H1 (cell line): ENCODE measurements around the gene FOXD3. TPM values are rescaled to one million over a fixed set of nuclear protein-coding genes. Genes with fewer than 3 reads are reported as not detected.

Experiments
- CTCF ChIA-PET: fragments of 300-600 bp; sonication (Branson Sonifier 250); formaldehyde crosslinking; loops from one replicate; lab custom pipeline; 2021; ENCODE audit not compliant: partially characterized antibody; lab: Charles Lee
- POLR2A ChIA-PET: fragments of 300-600 bp; sonication (Branson Sonifier 250); formaldehyde crosslinking; loops from one replicate; lab custom pipeline; 2021; ENCODE audit warnings: inconsistent platforms; ENCODE audit not compliant: partially characterized antibody; lab: Charles Lee
- DNase-seq, 2 experiments: peaks; one replicate each; pipeline versions ENCODE4 v3.0.0 to v3.0.0-alpha.2; 2010 to 2022; ENCODE audit warnings: low spot score in 2 of 2, low read depth in 1 of 2, mixed read lengths in 1 of 2
- FAIRE-seq: peaks from 2 replicates; lab custom pipeline; 2011; peaks lifted over from hg19 to GRCh38; lab: Jason Lieb, UNC
- H2AFZ ChIP-seq: 2 replicates; pipeline ENCODE4 v1.8.1; 2012; ENCODE audit warnings: low read length, inconsistent platforms
- H2AK5ac ChIP-seq: 2 replicates; pipeline ENCODE4 v1.6.1; 2013; ENCODE audit warnings: low read depth, low read length
- H2BK120ac ChIP-seq: replicated peaks from 2 replicates; pipeline ENCODE3; 2013; ENCODE audit warnings: low read depth, low read length, inconsistent platforms
- H2BK12ac ChIP-seq: 2 replicates; pipeline ENCODE4 v1.6.1; 2013; ENCODE audit warnings: low read depth, low read length
- H2BK15ac ChIP-seq: 2 replicates; pipeline ENCODE4 v1.6.1; 2013; ENCODE audit warnings: low read length
- H2BK20ac ChIP-seq: 2 replicates; pipeline ENCODE4 v1.6.1; 2013; ENCODE audit warnings: low read length
- H2BK5ac ChIP-seq: 2 replicates; pipeline ENCODE4 v1.6.1; 2013; ENCODE audit warnings: low read depth, low read length
- H3K14ac ChIP-seq: 2 replicates; pipeline ENCODE4 v1.6.1; 2013; ENCODE audit warnings: inconsistent platforms; ENCODE audit not compliant: insufficient read length
- H3K18ac ChIP-seq: 2 replicates; pipeline ENCODE4 v1.6.1; 2013; ENCODE audit warnings: low read length; ENCODE audit errors: extremely low read depth
- H3K23ac ChIP-seq: 2 replicates; pipeline ENCODE4 v1.6.1; 2013; ENCODE audit warnings: inconsistent platforms; ENCODE audit not compliant: insufficient read length
- H3K23me2 ChIP-seq: 2 replicates; pipeline ENCODE4 v1.6.1; 2013; ENCODE audit warnings: low read depth, low read length
- H3K27ac ChIP-seq: 2 replicates; pipeline ENCODE4 v1.6.1; 2011; ENCODE audit warnings: low read depth, low read length, inconsistent platforms
- H3K27me3 ChIP-seq, 4 experiments: replicated peaks in 1 of 4; 1 replicate in 1 of 4; 2 replicates in 3 of 4; pipeline versions ENCODE4 v1.6.1 to v1.8.1; 2011 to 2013; ENCODE audit warnings: low read length in 3 of 4, mild to moderate bottlenecking in 3 of 4, inconsistent platforms in 2 of 4, mixed read lengths in 2 of 4, moderate library complexity in 1 of 4; ENCODE audit not compliant: control insufficient read depth in 3 of 4, insufficient read depth in 3 of 4; ENCODE audit errors: extremely low read depth in 1 of 4
- H3K36me3 ChIP-seq, 4 experiments: 2 replicates each; pipeline versions ENCODE4 v1.6.1 to v1.8.1; 2011 to 2013; ENCODE audit warnings: mild to moderate bottlenecking in 4 of 4, low read length in 3 of 4, moderate library complexity in 2 of 4, control low read depth in 1 of 4, inconsistent platforms in 1 of 4; ENCODE audit not compliant: insufficient read depth in 4 of 4, control insufficient read depth in 2 of 4
- H3K4ac ChIP-seq: replicated peaks from 2 replicates; pipeline ENCODE3; 2013; ENCODE audit warnings: low read length, low read depth, mixed read lengths, inconsistent platforms; ENCODE audit not compliant: insufficient read length
- H3K4me1 ChIP-seq, 4 experiments: replicated peaks in 1 of 4; 1 replicate in 1 of 4; 2 replicates in 3 of 4; pipeline versions ENCODE4 v1.6.1 to v1.8.1; 2011 to 2013; ENCODE audit warnings: low read length in 3 of 4, inconsistent platforms in 2 of 4, mixed read lengths in 1 of 4; ENCODE audit not compliant: insufficient read depth in 4 of 4, control insufficient read depth in 3 of 4
- H3K4me2 ChIP-seq, 2 experiments: 2 replicates each; pipeline versions ENCODE4 v1.6.1 to v1.8.1; 2011 to 2013; ENCODE audit warnings: low read depth in 2 of 2, low read length in 2 of 2, control low read depth in 1 of 2, inconsistent platforms in 1 of 2, mild to moderate bottlenecking in 1 of 2; ENCODE audit not compliant: insufficient read depth in 1 of 2
- H3K4me3 ChIP-seq, 4 experiments: fragments of 200-600, 300-600 bp in 1 of 4; sonication (generic), shearing (Covaris generic), sonication (Bioruptor Twin) in 1 of 4; 2 replicates each; pipeline versions ENCODE4 v1.5.1 to v1.8.1; 2011 to 2016; ENCODE audit warnings: low read length in 4 of 4, low read depth in 3 of 4, control low read depth in 2 of 4, inconsistent platforms in 2 of 4, mild to moderate bottlenecking in 2 of 4, mixed read lengths in 1 of 4, moderate library complexity in 1 of 4; ENCODE audit not compliant: insufficient read depth in 2 of 4; ENCODE audit errors: extremely low read depth in 1 of 4
- H3K56ac ChIP-seq: replicated peaks from 2 replicates; pipeline ENCODE3; 2013; ENCODE audit warnings: low read depth, mild to moderate bottlenecking, mixed read lengths, low read length, inconsistent platforms; ENCODE audit not compliant: insufficient read length
- H3K79me1 ChIP-seq: 2 replicates; pipeline ENCODE4 v1.6.1; 2013; ENCODE audit warnings: low read depth, low read length, control low read depth
- H3K79me2 ChIP-seq, 2 experiments: 2 replicates each; pipeline versions ENCODE4 v1.6.1 to v1.8.1; 2012 to 2013; ENCODE audit warnings: low read length in 2 of 2, mild to moderate bottlenecking in 2 of 2, inconsistent platforms in 1 of 2; ENCODE audit not compliant: insufficient read depth in 2 of 2, control insufficient read depth in 1 of 2
- H3K9ac ChIP-seq, 4 experiments: replicated peaks in 1 of 4; 1 replicate in 1 of 4; 2 replicates in 3 of 4; pipeline versions ENCODE4 v1.6.1 to v1.8.1; 2011 to 2013; ENCODE audit warnings: low read depth in 3 of 4, low read length in 3 of 4, control low read depth in 2 of 4, mild to moderate bottlenecking in 2 of 4, moderate library complexity in 2 of 4, inconsistent platforms in 1 of 4; ENCODE audit errors: extremely low read depth in 1 of 4
- H3K9me3 ChIP-seq, 2 experiments: 2 replicates each; pipeline versions ENCODE4 v1.6.1 to v1.8.1; 2012 to 2013; ENCODE audit warnings: mild to moderate bottlenecking in 2 of 2, moderate library complexity in 2 of 2, control low read depth in 1 of 2, inconsistent platforms in 1 of 2, low read depth in 1 of 2, low read length in 1 of 2, mixed read lengths in 1 of 2; ENCODE audit not compliant: insufficient read depth in 2 of 2
- H4K20me1 ChIP-seq, 2 experiments: replicated peaks in 1 of 2; 2 replicates each; pipeline versions ENCODE3 to v1.8.1; 2011 to 2013; ENCODE audit warnings: inconsistent platforms in 2 of 2, low read length in 2 of 2, mild to moderate bottlenecking in 1 of 2; ENCODE audit not compliant: insufficient read depth in 2 of 2, control insufficient read depth in 1 of 2
- H4K5ac ChIP-seq: 2 replicates; pipeline ENCODE4 v1.6.1; 2013; ENCODE audit warnings: low read length, low read depth, mixed read lengths, inconsistent platforms; ENCODE audit not compliant: insufficient read length
- H4K8ac ChIP-seq: 2 replicates; pipeline ENCODE4 v1.8.0; 2013; ENCODE audit warnings: mild to moderate bottlenecking, moderate library complexity, low read length, inconsistent platforms; ENCODE audit not compliant: insufficient read depth; ENCODE audit errors: extremely low read depth
- H4K91ac ChIP-seq: replicated peaks from 2 replicates; pipeline ENCODE3; 2013; ENCODE audit warnings: low read length, mixed read lengths, inconsistent platforms; ENCODE audit not compliant: insufficient read length
- CHD2 ChIP-seq: IDR thresholded peaks from 2 replicates; pipeline ENCODE4 v1.6.1; 2012; ENCODE audit warnings: low read length, improper control_type of control experiment
- FOSL1 ChIP-seq: IDR thresholded peaks from 2 replicates; pipeline ENCODE4 v1.6.1; 2011; ENCODE audit warnings: mild to moderate bottlenecking, low read depth, low read length, moderate library complexity; ENCODE audit not compliant: insufficient read depth
- HDAC2 ChIP-seq, 2 experiments: fragments of 300-600 bp in 1 of 2; sonication (generic) in 1 of 2; IDR thresholded peaks; 2 replicates each; pipeline ENCODE4 v1.6.1; 2011 to 2012; ENCODE audit warnings: low read depth in 2 of 2, low read length in 2 of 2, mild to moderate bottlenecking in 2 of 2, moderate library complexity in 2 of 2, borderline replicate concordance in 1 of 2, inconsistent platforms in 1 of 2
- JUN ChIP-seq: IDR thresholded peaks from 2 replicates; pipeline ENCODE4 v1.6.1; 2011; ENCODE audit warnings: low read depth, mild to moderate bottlenecking, improper control_type of control experiment, low read length
- JUND ChIP-seq: IDR thresholded peaks from 2 replicates; pipeline ENCODE4 v1.6.1; 2011; ENCODE audit warnings: mild to moderate bottlenecking, improper control_type of control experiment, low read length
- RBBP5 ChIP-seq: IDR thresholded peaks from 2 replicates; pipeline ENCODE4 v1.7.1; 2012; ENCODE audit warnings: low read depth, mild to moderate bottlenecking, inconsistent platforms, low read length, moderate library complexity, borderline replicate concordance
- RXRA ChIP-seq: IDR thresholded peaks from 2 replicates; pipeline ENCODE4 v1.6.1; 2011; ENCODE audit warnings: low read depth, mild to moderate bottlenecking, low read length, moderate library complexity; ENCODE audit not compliant: insufficient read depth
- SIRT6 ChIP-seq: IDR thresholded peaks from one replicate; pipeline ENCODE4 v1.7.1; 2012; ENCODE audit warnings: low read length, inconsistent platforms
- TAF1 ChIP-seq: IDR thresholded peaks from 2 replicates; pipeline ENCODE4 v1.6.1; 2011; ENCODE audit warnings: mild to moderate bottlenecking, low read depth, low read length
- WGBS, 2 experiments: shearing (Covaris generic) in 1 of 2; methylation state at CpG; one replicate each; pipeline versions ENCODE4 v1.1.6 to v1.1.7; 2013 to 2015; ENCODE audit warnings: low lambda C conversion rate in 2 of 2, mixed read lengths in 2 of 2, inconsistent platforms in 1 of 2, low coverage in 1 of 2, missing lambda C conversion rate in 1 of 2; ENCODE audit not compliant: insufficient replicate concordance in 2 of 2, insufficient coverage in 1 of 2, insufficient read length in 1 of 2; ENCODE audit errors: extremely low coverage in 1 of 2, missing lambda C conversion rate in 1 of 2; 5-methylcytosine and 5-hydroxymethylcytosine counted together
- polyA plus RNA-seq, 7 experiments: library from polyadenylated mRNA; depleted of rRNA in 3 of 7; stranded (reverse) in 5 of 7; unstranded in 2 of 7; fragments of >200 nt in 5 of 7; fragments of 200-250 nt in 2 of 7; gene quantifications; 1 replicate in 5 of 7; 2 replicates in 1 of 7; 4 replicates in 1 of 7; pipeline versions ENCODE4 v1.2.1 to v1.2.3, GENCODE V29; 2011 to 2013; ENCODE audit warnings: missing spikeins in 2 of 7, mixed read lengths in 2 of 7
- total RNA-seq: library from RNA; stranded (reverse); fragmentation: NEBNext Ultra II Directional; extraction: Animal tissue kit (Norgen Biotek cat#: 25700); gene quantifications from 2 replicates; pipeline ENCODE4 v1.2.1, GENCODE V29; 2021

The FOXD3 gene
- total and polyA plus RNA-seq, 2 of the 8 experiments (the other 6 are each of a cell fraction or from before 2014, with no cell fraction given) = 8.7 to 33.7 TPM

- no peaks in the 10 kb centered on the region for H4K20me1 ChIP-seq
- H4K5ac ChIP-seq = peak overlapping the region; percentile 99
- H3K9ac ChIP-seq = peak overlapping the region; percentile 84 to 93 (median 90); a peak in 5 of 7 replicates
- ChIA-PET CTCF (interaction anchor here (0.8 to 1.2 kb wide), 7 partner anchors 8 to 363 kb away, joined by 3 to 5 read pairs (median 3); no protein-coding TSS in a partner anchor), POLR2A (interaction anchor here (0.9 to 1.7 kb wide), 4 partner anchors 9 to 68 kb away, joined by 3 to 7 read pairs (median 3); partner anchors contain the start of gene FOXD3)
- H2BK120ac ChIP-seq = no peak overlapping the region
- no peak for TF ChIP-seq HDAC2 (IDR thresholded peaks at IDR 0.05; ENCODE audit: borderline replicate concordance in 1 of 2, low read depth in 2 of 2, low read length in 2 of 2)
- no peak for TF ChIP-seq SIRT6
- TF ChIP-seq CHD2 = no peak
- TF ChIP-seq FOSL1 = no peak
- no peak for TF ChIP-seq JUND
- no peak for TF ChIP-seq RXRA
- TF ChIP-seq JUN = no peak
- no peak for TF ChIP-seq TAF1
- no peak for TF ChIP-seq RBBP5
- H3K27me3 ChIP-seq = peaks cover 0 to 4% (median 0%) of the 10 kb centered on the region in 4 experiments; a peak in 1 of 7 replicates
- H3K4ac ChIP-seq = peak overlapping the region; percentile 65
- 28% methylated on average over 10 of the region's 10 CpGs; no CpG with 5 or more reads in 1 of the 2 experiments for WGBS, 2 experiments
- H3K23ac ChIP-seq = no peak overlapping the region
- peak overlapping the region; percentile 88 for H3K56ac ChIP-seq
- H3K36me3 ChIP-seq = peaks cover 0 to 10% (median 0%) of the 10 kb centered on the region in 4 experiments; a peak in 3 of 8 replicates
- DNase-seq (no peak), FAIRE-seq (no peak)
- peak overlapping the region; percentile 99 for H3K18ac ChIP-seq
- H2BK15ac ChIP-seq = no peak overlapping the region
- H2AFZ ChIP-seq = peak overlapping the region; percentile 91; the same call in 1 of the 2 replicates
- H3K4me1 ChIP-seq = peaks cover 0 to 5% (median 3%) of the 10 kb centered on the region in 4 experiments; a peak in 6 of 7 replicates
- no peak overlapping the region for H4K91ac ChIP-seq
- peaks cover 4% of the 10 kb centered on the region; the same call in 1 of the 2 replicates for H3K23me2 ChIP-seq
- no peaks in the 10 kb centered on the region for H3K9me3 ChIP-seq
- peak overlapping the region; percentile 97 for H2BK5ac ChIP-seq
- no peak overlapping the region for H2AK5ac ChIP-seq
- peak overlapping the region; percentile 87 to 94 for H3K4me2 ChIP-seq
- no peak overlapping the region for H3K14ac ChIP-seq
- peak overlapping the region; percentile 97; the same call in 1 of the 2 replicates for H4K8ac ChIP-seq
- H3K4me3 ChIP-seq = peak overlapping the region; percentile 78 to 88 (median 86)
- no peak overlapping the region for H3K27ac ChIP-seq
- no peaks in the 10 kb centered on the region for H3K79me2 ChIP-seq
- H2BK20ac ChIP-seq = no peak overlapping the region
- H3K79me1 ChIP-seq = no peaks in the 10 kb centered on the region
- H2BK12ac ChIP-seq = no peak overlapping the region
Measured at GRCh38 chr1:63368131-63368530, 45.8 kb downstream of the FOXD3 start.
